RPMI7951 (cell line): ENCODE results near the gene SP8. TPM values are rescaled to one million over a fixed set of nuclear protein-coding genes. Genes with fewer than 3 reads are reported as not detected.

Experiments
- DNase-seq: peaks from one replicate; pipeline ENCODE4 v3.0.0-alpha.2; 2012; ENCODE audit warnings: low read depth
- total RNA-seq: library from RNA; depleted of rRNA; stranded (reverse); fragments of >200 nt; shearing (Covaris generic); gene quantifications from 2 replicates; pipeline ENCODE4 v1.2.3, GENCODE V29; 2014

Gene SP8
- total RNA-seq, 1 experiment from 2014 or later, result not detected

- DNase-seq, result no peak
These were observed 8.0 kb upstream of the SP8 start for GRCh38 chr7:20794676-20795075.

DNA sequence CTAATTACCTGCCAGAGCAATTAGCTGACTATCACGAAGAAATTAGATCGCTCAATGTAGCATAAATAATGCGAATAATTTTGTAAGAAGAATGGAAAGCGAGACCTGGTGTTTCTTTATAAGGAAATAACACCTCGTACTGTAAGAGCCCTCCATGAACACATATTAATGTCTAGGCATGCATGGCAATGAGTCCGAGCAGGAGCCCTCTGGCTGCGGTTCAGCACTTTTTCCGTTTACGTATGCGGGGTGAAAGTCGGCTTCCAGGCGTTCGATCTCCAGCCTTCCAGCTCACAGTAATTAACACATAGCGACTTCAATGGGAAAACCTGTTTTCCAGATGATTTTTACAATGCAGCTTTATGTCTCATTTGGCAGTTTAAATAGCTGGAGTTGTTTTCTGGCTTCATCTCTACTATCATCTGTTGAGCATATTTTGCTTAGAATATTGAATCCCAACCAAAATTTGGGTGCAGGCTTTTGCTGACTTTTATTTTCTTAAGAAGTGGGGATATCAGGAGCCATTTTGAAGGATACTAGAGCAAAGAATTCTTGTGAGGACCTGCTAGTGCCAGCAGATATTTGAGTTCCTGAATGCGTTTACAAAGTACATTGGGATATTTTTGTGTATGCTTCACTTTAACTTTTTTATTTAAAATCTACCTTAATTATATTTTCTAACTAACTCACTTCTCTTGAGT, 7.2 kb upstream of the SP8 start:
- DNase-seq, result no peak

- DNase-seq, result no peak
These were observed 6.6 kb upstream of the SP8 start for GRCh38 chr7:20793248-20793647.

GRCh38 chr7:20791538-20792434, 5.1 kb upstream of the SP8 start:
- no peak for DNase-seq

DNA sequence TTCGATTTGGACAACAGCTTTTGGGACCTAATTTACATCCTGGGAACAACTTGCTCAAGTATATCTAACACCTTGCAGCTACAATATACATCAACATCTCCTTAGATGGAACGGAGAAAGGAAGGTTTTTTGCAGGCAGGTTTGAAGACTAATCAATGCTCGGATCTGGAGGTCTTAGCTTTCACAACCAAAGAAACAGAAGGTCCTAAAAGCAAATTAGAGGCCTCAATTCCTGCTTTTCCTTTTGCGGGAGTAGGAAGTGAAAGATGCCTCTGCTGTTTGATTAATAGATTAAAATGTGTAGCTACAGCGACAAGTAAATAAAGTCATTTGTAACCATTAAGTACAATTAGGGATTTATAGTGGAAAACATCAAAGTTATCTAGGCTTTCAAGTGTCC, 3.7 kb upstream of the SP8 start:
- DNase-seq, result no peak

GRCh38 chr7:20788420-20788990, 1.8 kb upstream of the SP8 start:
- no peak for DNase-seq

GRCh38 chr7:20787660-20788419, 1.2 kb upstream of the SP8 start:
- DNase-seq, result no peak

- DNase-seq, result no peak
These were observed 286 bp downstream of the SP8 start for GRCh38 chr7:20786421-20786778.

DNA sequence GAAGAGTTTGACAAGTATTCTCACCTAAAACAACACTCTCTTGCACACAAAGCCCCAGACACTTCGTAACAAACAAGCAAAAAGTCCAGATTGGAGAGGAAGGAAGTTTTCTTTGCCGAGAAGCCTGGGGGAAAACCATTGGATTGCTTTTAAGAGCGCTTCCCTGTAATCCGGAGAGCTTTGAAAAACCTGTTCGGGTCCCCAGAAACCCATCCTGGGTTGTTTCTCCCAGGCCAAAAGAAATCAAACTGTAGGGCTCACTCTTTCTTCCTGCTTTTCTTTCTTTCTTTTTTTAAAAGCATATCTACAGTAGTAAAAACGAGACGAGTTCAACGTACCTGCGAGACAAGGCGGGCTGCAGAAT, 655 bp downstream of the SP8 start:
- DNase-seq, result peak; percentile 8

- DNase-seq, result peak; percentile 37
These were observed 1.3 kb downstream of the SP8 start for GRCh38 chr7:20785157-20786048.

GRCh38 chr7:20784388-20785156, 2.1 kb downstream of the SP8 start:
- DNase-seq, result peak; percentile 22

DNA sequence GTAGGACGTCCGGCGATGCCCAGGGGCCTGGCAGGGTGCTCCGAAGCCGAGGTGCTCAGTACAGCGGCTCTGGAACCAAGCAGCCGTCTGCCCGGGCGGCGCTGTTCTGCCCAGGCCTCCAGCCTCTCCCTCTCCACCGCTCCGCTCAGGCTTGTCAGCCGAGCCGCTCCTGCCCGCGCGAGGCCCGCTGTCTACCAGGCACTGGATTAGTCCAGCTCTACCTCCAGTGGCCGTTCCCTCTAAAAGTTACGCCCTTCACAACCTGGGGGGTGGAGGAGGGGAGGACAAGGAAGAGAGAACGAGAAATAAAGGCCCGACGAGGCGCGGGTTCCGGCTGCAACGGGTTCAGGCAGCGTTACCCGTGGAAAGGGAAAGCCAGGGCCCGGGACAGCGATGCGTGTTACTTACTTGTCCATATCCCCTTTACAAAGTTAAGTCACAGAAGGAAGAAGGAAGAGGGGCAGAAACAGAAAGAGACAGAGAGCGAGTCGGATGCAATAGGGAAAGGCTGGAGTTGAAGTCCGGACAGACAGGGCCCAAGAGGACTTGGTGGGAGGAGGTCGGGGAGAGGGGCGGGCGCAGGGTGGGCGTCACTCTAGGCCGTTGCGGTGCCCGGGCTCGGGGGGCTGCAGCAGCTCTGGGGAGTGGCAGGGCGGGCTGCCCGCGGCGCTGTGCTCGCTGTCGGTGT, 2.8 kb downstream of the SP8 start:
- no peak for DNase-seq

GRCh38 chr7:20783125-20783699, 3.5 kb downstream of the SP8 start:
- DNase-seq, result no peak

GRCh38 chr7:20779041-20779440, 7.6 kb downstream of the SP8 start:
- no peak for DNase-seq

DNA sequence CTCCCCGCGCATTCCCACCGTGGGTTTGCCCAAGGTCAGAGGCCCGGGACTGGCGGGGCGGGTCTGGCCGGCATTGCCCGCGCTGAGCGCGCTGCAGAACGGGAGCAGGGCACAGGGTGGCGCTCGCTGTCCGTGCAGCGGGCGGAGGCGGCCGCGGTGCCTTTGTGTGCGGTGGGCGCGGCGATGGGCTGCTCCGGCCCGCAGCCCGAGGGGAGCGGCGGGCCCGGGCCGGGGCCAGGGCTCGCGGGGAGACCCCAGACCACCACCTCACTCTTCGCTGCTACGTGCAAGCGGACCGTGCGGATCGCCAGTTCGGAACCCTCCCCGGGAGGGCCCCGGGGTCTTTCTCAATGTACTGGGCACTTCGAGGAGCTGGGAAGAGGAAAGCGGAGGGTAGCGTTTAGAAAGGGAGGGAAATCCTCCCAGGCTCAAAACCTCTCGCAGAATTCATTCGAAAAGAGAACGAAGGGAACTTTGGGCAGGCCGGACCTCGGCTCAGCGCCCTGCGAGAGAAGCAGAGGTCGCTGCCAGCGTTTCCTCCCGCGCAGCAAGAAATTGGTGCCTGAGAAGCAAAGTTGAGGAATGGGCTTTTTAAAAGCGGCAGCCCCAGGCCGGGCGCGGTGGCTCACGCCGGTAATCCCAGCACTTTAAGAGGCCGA, 8.5 kb downstream of the SP8 start:
- peak; percentile 13 for DNase-seq

- peak; percentile 10 for DNase-seq
These were observed 9.2 kb downstream of the SP8 start for GRCh38 chr7:20777377-20778062.

DNA sequence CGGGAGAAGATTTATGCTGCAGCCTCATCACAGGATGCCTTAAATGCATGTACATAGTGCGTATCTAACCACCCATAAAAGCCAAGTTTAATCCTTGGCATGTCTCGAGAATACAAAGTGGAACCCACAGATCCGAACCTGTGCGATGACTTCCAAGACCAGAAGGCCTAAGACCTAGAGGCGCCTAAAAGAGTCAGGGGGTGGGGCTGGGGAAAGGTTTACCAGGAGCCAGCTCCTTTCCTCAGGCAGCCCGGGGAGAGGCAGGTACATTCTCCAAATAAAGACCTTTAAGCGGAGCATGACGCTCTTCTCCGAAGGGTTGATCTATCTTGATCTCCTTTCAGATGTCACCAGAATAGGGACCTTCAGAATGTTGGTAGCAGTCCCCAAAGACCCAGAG, 9.7 kb downstream of the SP8 start:
- no peak for DNase-seq

DNA sequence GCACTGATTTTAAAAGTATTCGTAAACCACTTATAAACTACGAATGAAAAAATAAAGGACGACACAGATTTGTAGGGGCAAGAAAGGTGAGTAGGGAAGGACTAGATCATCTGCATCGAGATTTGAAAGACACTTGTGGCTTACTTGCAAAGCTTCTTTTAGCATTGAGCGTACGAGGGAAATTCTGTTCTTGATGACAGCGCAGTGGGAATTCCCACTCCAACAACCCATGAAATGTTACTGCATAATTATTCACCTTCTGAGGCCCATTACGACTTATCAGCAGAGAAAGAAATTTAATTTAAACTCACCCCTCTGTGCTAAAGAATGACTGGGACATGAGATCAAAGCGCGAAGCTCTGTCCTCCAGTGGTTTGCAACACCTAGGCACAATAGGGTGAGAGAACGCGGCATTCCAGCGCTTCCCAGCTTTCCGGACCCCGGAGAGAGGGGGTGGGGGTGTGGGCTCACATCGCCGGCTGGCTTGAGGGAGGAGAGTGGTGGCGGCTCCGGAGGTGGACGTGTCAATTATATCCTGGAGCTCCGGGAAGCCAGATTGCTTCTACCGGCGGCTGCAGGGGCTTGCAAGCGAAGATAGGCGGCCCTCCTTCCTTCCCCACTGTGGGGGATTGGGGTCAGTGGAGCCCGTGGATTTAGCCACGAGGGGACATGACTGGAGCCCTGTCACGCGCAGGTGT, 10.3 kb downstream of the SP8 start:
- DNase-seq, result no peak
